Fibroblast of lung (primary cell): ENCODE measurements around the gene PPP1R18. TPM values are rescaled to one million over a fixed set of nuclear protein-coding genes. Genes with fewer than 3 reads are reported as not detected.

Experiments
- DNase-seq, 2 donors: peaks; one replicate each; pipeline versions ENCODE4 v3.0.0 to v3.0.0-alpha.2; 2010; ENCODE audit warnings: low read depth in 2 of 2
- H2AFZ ChIP-seq: 2 replicates; pipeline ENCODE4 v1.5.1; 2012; ENCODE audit warnings: low read length, control low read depth, inconsistent platforms
- H3K27ac ChIP-seq: 2 replicates; pipeline ENCODE4 v1.5.1; 2011; ENCODE audit warnings: low read length, control low read depth; ENCODE audit not compliant: insufficient read depth
- H3K27me3 ChIP-seq: 2 replicates; pipeline ENCODE4 v1.5.1; 2011; ENCODE audit warnings: mild to moderate bottlenecking, low read length; ENCODE audit not compliant: control insufficient read depth, insufficient read depth
- H3K36me3 ChIP-seq: 2 replicates; pipeline ENCODE4 v1.5.1; 2011; ENCODE audit warnings: low read length; ENCODE audit not compliant: control insufficient read depth, insufficient read depth
- H3K4me1 ChIP-seq: 2 replicates; pipeline ENCODE4 v1.5.1; 2011; ENCODE audit warnings: low read length; ENCODE audit not compliant: control insufficient read depth, insufficient read depth; ENCODE audit errors: extremely low read depth
- H3K4me2 ChIP-seq: 2 replicates; pipeline ENCODE4 v1.5.1; 2011; ENCODE audit warnings: low read length, control low read depth; ENCODE audit not compliant: insufficient read depth; ENCODE audit errors: extremely low read depth
- H3K4me3 ChIP-seq, 4 experiments: fragments of 200-600 bp in 1 of 4; sonication (generic) in 1 of 4; replicated peaks in 1 of 4; 2 replicates each; pipeline ENCODE4 v1.5.1; 2011 to 2016; ENCODE audit warnings: low read length in 4 of 4, low read depth in 3 of 4, mild to moderate bottlenecking in 3 of 4, control low read depth in 2 of 4, inconsistent platforms in 1 of 4, mixed read lengths in 1 of 4; ENCODE audit not compliant: insufficient read depth in 1 of 4; ENCODE audit errors: control extremely low read depth in 1 of 4
- H3K79me2 ChIP-seq: 2 replicates; pipeline ENCODE4 v1.5.1; 2012; ENCODE audit warnings: mild to moderate bottlenecking, low read length, inconsistent platforms; ENCODE audit not compliant: control insufficient read depth, insufficient read depth
- H3K9ac ChIP-seq: 2 replicates; pipeline ENCODE4 v1.5.1; 2011; ENCODE audit warnings: mild to moderate bottlenecking, low read length, control low read depth; ENCODE audit not compliant: insufficient read depth
- H3K9me3 ChIP-seq: 2 replicates; pipeline ENCODE4 v1.5.1; 2012; ENCODE audit warnings: low read depth, low read length; ENCODE audit not compliant: control insufficient read depth, insufficient read depth
- H4K20me1 ChIP-seq: 2 replicates; pipeline ENCODE4 v1.5.1; 2011; ENCODE audit warnings: low read length; ENCODE audit not compliant: control insufficient read depth, insufficient read depth; ENCODE audit errors: extremely low read depth
- CTCF ChIP-seq, 2 donors: IDR thresholded peaks in 1 of 2; conservative IDR thresholded peaks in 1 of 2; 1 replicate in 1 of 2; 2 replicates in 1 of 2; pipeline ENCODE4 v1.5.1; 2011 to 2012; ENCODE audit warnings: low read length in 2 of 2, control low read depth in 1 of 2, inconsistent platforms in 1 of 2, low read depth in 1 of 2, mild to moderate bottlenecking in 1 of 2
- EZH2 ChIP-seq: IDR thresholded peaks from 2 replicates; pipeline ENCODE4 v1.5.1; 2012; ENCODE audit warnings: low read length, control low read depth, mild to moderate bottlenecking; ENCODE audit errors: missing control alignments
- polyA plus RNA-seq, 2 donors: library from polyadenylated mRNA; depleted of rRNA in 1 of 2; stranded (reverse) in 1 of 2; unstranded in 1 of 2; fragments of >200 nt; gene quantifications; 2 replicates each; pipeline ENCODE4 v1.2.1, GENCODE V29; 2011 to 2012; ENCODE audit warnings: missing spikeins in 1 of 2
- total RNA-seq: library from RNA; depleted of rRNA; stranded (reverse); fragments of >200 nt; gene quantifications from 2 replicates; pipeline ENCODE4 v1.2.1, GENCODE V29; 2014

The PPP1R18 gene
- total and polyA plus RNA-seq, 2 donors (not counting 1 experiment from before 2014, with no cell fraction given) = 63.4 to 92.6 TPM

- no peak for TF ChIP-seq CTCF (conservative IDR thresholded peaks at IDR 0.05 in 1 of 2, IDR thresholded peaks at IDR 0.05 in 1 of 2; ENCODE audit: low read depth in 1 of 2, low read length in 2 of 2)
- no peak for TF ChIP-seq EZH2
- Histone ChIP-seq H3K79me2 (peaks cover 53% of the 10 kb centered on the region), H3K4me3 (peak overlapping the region; percentile 75 to 95 (median 81)), H3K27me3 (no peaks in the 10 kb centered on the region), H3K9ac (no peak overlapping the region), H3K9me3 (no peaks in the 10 kb centered on the region), H3K36me3 (peaks cover 4% of the 10 kb centered on the region), H3K4me1 (peaks cover 27% of the 10 kb centered on the region), H4K20me1 (no peaks in the 10 kb centered on the region), H2AFZ (no peak overlapping the region), H3K27ac (peak overlapping the region; percentile 99), H3K4me2 (peak overlapping the region; percentile 100)
- DNase-seq = no peak
These were observed 2.8 kb upstream of the PPP1R18 start for GRCh38 chr6:30689022-30689865.

- Histone ChIP-seq H3K9ac (peak overlapping the region; percentile 91), H3K27ac (peak overlapping the region; percentile 99), H3K79me2 (peaks cover 60% of the 10 kb centered on the region), H2AFZ (no peak overlapping the region), H3K36me3 (peaks cover 8% of the 10 kb centered on the region), H3K4me3 (peak overlapping the region; percentile 71 to 95 (median 87)), H4K20me1 (no peaks in the 10 kb centered on the region), H3K27me3 (no peaks in the 10 kb centered on the region), H3K9me3 (no peaks in the 10 kb centered on the region), H3K4me1 (peaks cover 27% of the 10 kb centered on the region), H3K4me2 (peak overlapping the region; percentile 100)
- DNase-seq = no peak
- TF ChIP-seq EZH2 (no peak), CTCF (conservative IDR thresholded peaks at IDR 0.05 in 1 of 2, IDR thresholded peaks at IDR 0.05 in 1 of 2; ENCODE audit: low read depth in 1 of 2, low read length in 2 of 2) (no peak)
These were observed 2.1 kb upstream of the PPP1R18 start for GRCh38 chr6:30688569-30688968.

DNA sequence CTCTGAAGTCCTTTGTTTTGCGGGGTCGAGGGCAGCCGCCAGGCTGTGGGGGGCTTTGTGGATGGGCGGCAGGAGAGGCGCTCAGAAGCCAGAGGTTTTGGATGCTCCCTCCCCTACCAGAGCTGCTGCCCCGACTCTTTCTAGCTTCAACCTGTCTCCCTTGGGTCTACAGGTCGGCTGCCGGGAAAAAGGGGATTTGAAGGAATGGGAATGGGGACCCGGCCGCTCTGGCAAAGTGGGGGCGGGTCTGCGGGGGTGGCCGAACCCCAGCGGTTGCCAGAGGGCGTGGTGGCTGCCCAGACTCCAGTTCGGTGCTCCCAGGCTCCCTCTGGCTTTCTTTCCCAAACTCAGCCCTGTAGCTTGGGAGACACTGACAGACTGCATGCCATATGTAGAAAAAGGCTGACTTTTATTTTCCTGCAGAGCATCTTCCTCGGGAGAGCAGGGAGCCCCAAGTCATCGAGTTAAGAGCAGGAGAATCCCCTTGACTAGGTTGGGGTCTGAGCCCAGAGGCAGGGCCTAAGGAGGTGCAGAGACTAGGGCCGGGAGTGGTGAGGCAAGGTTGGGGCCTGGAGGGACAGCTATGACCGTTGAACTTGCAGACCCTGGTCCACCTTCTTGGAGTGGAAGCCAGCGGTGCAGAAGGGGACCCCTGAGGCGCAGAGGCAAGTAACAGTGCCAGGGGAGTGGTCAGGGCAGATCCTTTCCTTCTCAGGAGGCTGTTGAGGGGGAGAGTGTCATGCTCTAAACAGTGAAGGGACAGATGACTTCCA, 1.4 kb upstream of the PPP1R18 start:
- Histone ChIP-seq H3K4me1 (peaks cover 27% of the 10 kb centered on the region), H3K9ac (peak overlapping the region; percentile 91), H3K4me2 (peak overlapping the region; percentile 100), H3K79me2 (peaks cover 67% of the 10 kb centered on the region), H3K9me3 (no peaks in the 10 kb centered on the region), H3K27me3 (no peaks in the 10 kb centered on the region), H2AFZ (no peak overlapping the region), H3K27ac (peak overlapping the region; percentile 99), H3K36me3 (peaks cover 10% of the 10 kb centered on the region), H3K4me3 (peak overlapping the region; percentile 71 to 95 (median 87)), H4K20me1 (no peaks in the 10 kb centered on the region)
- no peak for TF ChIP-seq EZH2
- peak; percentile 25 to 38 for TF ChIP-seq CTCF (conservative IDR thresholded peaks at IDR 0.05 in 1 of 2, IDR thresholded peaks at IDR 0.05 in 1 of 2; ENCODE audit: low read depth in 1 of 2, low read length in 2 of 2)
- peak; percentile 41 to 65 for DNase-seq
